GM12875 (cell line): ENCODE results near the gene LNX1.

Source experiments
- H3K4me3 ChIP-seq: one replicate; pipeline ENCODE4 v1.5.1; 2011; ENCODE audit warnings: low read depth, low read length, control low read depth
- CTCF ChIP-seq: IDR thresholded peaks from 2 replicates; pipeline ENCODE4 v1.5.1; 2011; ENCODE audit warnings: low read depth, mild to moderate bottlenecking, control low read depth, inconsistent platforms, low read length, moderate library complexity, borderline replicate concordance; ENCODE audit not compliant: insufficient read depth

LNX1 gene

GRCh38 chr4:53595204-53595603 is 3.9 kb upstream of the LNX1 start:
- H3K4me3 ChIP-seq: no peak overlapping the region
- no peak for TF ChIP-seq CTCF

GRCh38 chr4:53593765-53594164 is 2.5 kb upstream of the LNX1 start:
- no peak overlapping the region for H3K4me3 ChIP-seq
- TF ChIP-seq CTCF: no peak

GRCh38 chr4:53592686-53593501 is 1.6 kb upstream of the LNX1 start:
- no peak overlapping the region for H3K4me3 ChIP-seq
- TF ChIP-seq CTCF: no peak

GRCh38 chr4:53592122-53592521 is 836 bp upstream of the LNX1 start:
- no peak overlapping the region for H3K4me3 ChIP-seq
- TF ChIP-seq CTCF: no peak

- TF ChIP-seq CTCF: no peak
- no peak overlapping the region for H3K4me3 ChIP-seq
Observed at GRCh38 chr4:53590187-53590586, 1.1 kb downstream of the LNX1 start.

- TF ChIP-seq CTCF: no peak
- no peak overlapping the region for H3K4me3 ChIP-seq
Observed at GRCh38 chr4:53589511-53589910, 1.8 kb downstream of the LNX1 start.

GRCh38 chr4:53587135-53587534 is 4.2 kb downstream of the LNX1 start:
- H3K4me3 ChIP-seq: no peak overlapping the region
- no peak for TF ChIP-seq CTCF
